B cell (primary cell): ENCODE results near the gene TMEM97.

Experiments
- CTCF ChIP-seq: fragments of 200-600 bp; IDR thresholded peaks from one replicate; pipeline ENCODE4 v1.8.0; 2022; ENCODE audit warnings: antibody characterized with exemption, mild to moderate bottlenecking
- EZH2 ChIP-seq: IDR thresholded peaks from 2 replicates; pipeline ENCODE4 v1.6.1; 2012; ENCODE audit warnings: borderline replicate concordance, low read depth, mild to moderate bottlenecking, moderate library complexity, low read length; ENCODE audit not compliant: insufficient read depth, poor library complexity, severe bottlenecking

GRCh38 chr17:28318759-28319597 lies at the start of gene TMEM97:
- no peak for TF ChIP-seq CTCF
- no peak for TF ChIP-seq EZH2
